K562 (cell line): ENCODE data around the gene DNAH1.

ENCODE experiments used
- ARNT ChIP-seq, 2 experiments: fragments of 450-650 bp; IDR thresholded peaks; 2 replicates each; pipeline ENCODE4 v1.6.1; 2016; ENCODE audit warnings: mild to moderate bottlenecking in 1 of 2
- ATF2 ChIP-seq: sonication (generic); formaldehyde crosslinking; IDR thresholded peaks from 2 replicates; pipeline ENCODE4 v1.8.1; 2022; ENCODE audit warnings: missing genetic modification reagents
- CEBPB ChIP-seq: fragments of 450-650 bp; IDR thresholded peaks from 2 replicates; pipeline ENCODE4 v1.6.1; 2016; ENCODE audit warnings: missing genetic modification characterization, missing compliant biosample characterization
- CTCF ChIP-seq, 3 experiments: IDR thresholded peaks in 2 of 3; conservative IDR thresholded peaks in 1 of 3; 2 replicates each; pipeline ENCODE4 v1.5.1; 2011 to 2012; ENCODE audit warnings: low read length in 3 of 3, mild to moderate bottlenecking in 3 of 3, control low read depth in 2 of 3, improper control_type of control experiment in 1 of 3, inconsistent platforms in 1 of 3, low read depth in 1 of 3, mixed read lengths in 1 of 3, moderate library complexity in 1 of 3; ENCODE audit not compliant: insufficient read depth in 2 of 3
- E2F1 ChIP-seq: sonication (generic); formaldehyde crosslinking; IDR thresholded peaks from 2 replicates; pipeline ENCODE4 v1.8.1; 2023; ENCODE audit warnings: mild to moderate bottlenecking, missing genetic modification reagents, moderate library complexity
- ESRRB ChIP-seq: fragments of 250-450 bp; sonication (Bioruptor Pico); IDR thresholded peaks from 2 replicates; pipeline ENCODE4 v1.5.0; 2020; ENCODE audit warnings: mild to moderate bottlenecking, moderate library complexity, borderline replicate concordance
- EWSR1 ChIP-seq: fragments of 450-650 bp; IDR thresholded peaks from 2 replicates; pipeline ENCODE4 v1.6.1; 2018; ENCODE audit warnings: borderline replicate concordance, mild to moderate bottlenecking, low read depth, moderate library complexity; ENCODE audit not compliant: partially characterized antibody
- EZH2 ChIP-seq: IDR thresholded peaks from 2 replicates; pipeline ENCODE4 v1.6.1; 2012; ENCODE audit warnings: low read depth, mild to moderate bottlenecking, inconsistent platforms, low read length, borderline replicate concordance
- FOXJ2 ChIP-seq: fragments of 200-800 bp; sonication (Bioruptor generic); IDR thresholded peaks from 2 replicates; pipeline ENCODE4 v1.6.1; 2016; ENCODE audit warnings: missing genetic modification characterization, missing compliant biosample characterization
- HCFC1 ChIP-seq: IDR thresholded peaks from 2 replicates; pipeline ENCODE4 v1.6.1; 2012; ENCODE audit warnings: low read depth, low read length, improper control_type of control experiment
- KDM1A ChIP-seq, 2 experiments: fragments of 450-650 bp; IDR thresholded peaks; 2 replicates each; pipeline ENCODE4 v1.6.1; 2016; ENCODE audit warnings: mild to moderate bottlenecking in 2 of 2
- ZNF274 ChIP-seq: IDR thresholded peaks from 2 replicates; pipeline ENCODE4 v1.6.1; 2011; ENCODE audit warnings: low read depth, mild to moderate bottlenecking, low read length, moderate library complexity, borderline replicate concordance

GRCh38 chr3:52433328-52433995, 117.3 kb downstream of the DNAH1 start:
- TF ChIP-seq CTCF (IDR thresholded peaks at IDR 0.05 in 2 of 3, conservative IDR thresholded peaks at IDR 0.05 in 1 of 3; ENCODE audit: insufficient read depth in 2 of 3, low read depth in 1 of 3, low read length in 3 of 3) (no peak), EWSR1 (no peak), ESRRB (CRISPR knock-in tag) (no peak), ATF2 (CRISPR knock-in tag) (no peak), E2F1 (CRISPR knock-in tag) (no peak), ZNF274 (no peak), EZH2 (no peak), ARNT (IDR thresholded peaks at IDR 0.05) (no peak), FOXJ2 (tag) (no peak), HCFC1 (no peak), CEBPB (tag) (no peak), KDM1A (IDR thresholded peaks at IDR 0.05) (no peak)
